COLO668 (cell line): ENCODE data around the gene IBA57.

ENCODE experiments used
- DNase-seq: peaks from one replicate; lab custom pipeline; 2025; ENCODE audit not compliant: unreplicated experiment; lab: John Stamatoyannopoulos, UW

The IBA57 gene

DNA sequence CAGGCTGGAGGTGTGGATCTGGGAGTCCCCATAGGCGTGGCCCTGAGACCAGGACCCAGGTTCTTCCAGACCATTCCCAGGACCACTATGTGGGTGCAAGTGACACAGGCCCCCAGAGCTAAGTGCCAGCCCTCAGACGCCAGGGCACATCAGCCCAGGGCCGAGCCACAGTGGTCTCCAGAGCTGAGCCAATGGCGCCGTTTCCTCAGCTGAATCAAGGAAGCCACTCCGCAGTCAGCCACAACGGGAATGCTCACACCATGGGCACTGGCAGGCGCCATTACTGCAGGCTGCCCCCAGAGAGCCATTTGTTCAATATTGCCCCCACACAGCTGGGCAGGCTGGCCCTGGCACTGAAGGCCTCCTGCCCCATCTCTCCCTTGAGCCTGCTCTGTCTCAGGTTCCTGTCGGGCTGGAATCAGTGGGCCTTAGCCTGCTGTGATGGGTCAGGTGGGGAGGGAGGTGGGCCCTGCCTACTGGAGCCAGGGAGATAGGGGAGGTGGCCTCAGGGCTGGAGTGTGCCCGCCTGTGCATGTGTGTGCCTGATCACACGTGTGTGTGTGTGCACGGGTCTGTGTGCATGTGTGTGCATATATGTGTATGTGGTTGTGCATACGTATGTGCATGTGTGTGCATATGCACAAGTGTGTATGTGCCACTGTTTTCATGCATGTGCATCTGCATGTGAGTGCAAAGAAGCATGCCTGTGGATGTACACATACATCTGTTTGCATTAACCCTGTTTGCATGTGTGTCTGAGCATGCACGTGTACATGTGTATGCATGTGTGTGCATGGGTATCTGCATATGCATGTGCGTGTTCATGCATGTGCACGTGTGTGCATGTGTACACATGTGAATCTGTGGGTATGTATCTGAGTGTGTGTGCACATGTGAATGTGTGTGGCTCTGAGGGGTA is 9.7 kb upstream of the IBA57 start:
- no peak for DNase-seq

DNA sequence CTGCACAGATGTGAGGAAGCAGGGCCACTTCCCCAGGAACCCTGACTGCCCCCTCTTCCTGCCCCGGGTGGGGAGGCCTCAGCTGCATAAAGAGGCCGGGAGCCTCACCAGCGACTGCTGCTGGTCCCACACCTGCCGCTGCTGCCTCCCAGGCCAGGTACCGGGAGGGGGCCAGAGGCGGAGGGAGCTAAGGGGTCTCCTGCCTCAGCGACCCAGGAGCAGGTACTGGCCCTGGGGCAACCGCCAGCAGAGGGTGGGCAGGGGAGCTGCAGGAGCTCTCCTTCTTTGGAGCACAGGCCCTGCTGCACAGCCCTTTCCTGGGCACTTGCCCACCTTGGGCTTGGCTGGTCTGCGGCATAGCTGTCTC is 9.1 kb upstream of the IBA57 start:
- no peak for DNase-seq

DNA sequence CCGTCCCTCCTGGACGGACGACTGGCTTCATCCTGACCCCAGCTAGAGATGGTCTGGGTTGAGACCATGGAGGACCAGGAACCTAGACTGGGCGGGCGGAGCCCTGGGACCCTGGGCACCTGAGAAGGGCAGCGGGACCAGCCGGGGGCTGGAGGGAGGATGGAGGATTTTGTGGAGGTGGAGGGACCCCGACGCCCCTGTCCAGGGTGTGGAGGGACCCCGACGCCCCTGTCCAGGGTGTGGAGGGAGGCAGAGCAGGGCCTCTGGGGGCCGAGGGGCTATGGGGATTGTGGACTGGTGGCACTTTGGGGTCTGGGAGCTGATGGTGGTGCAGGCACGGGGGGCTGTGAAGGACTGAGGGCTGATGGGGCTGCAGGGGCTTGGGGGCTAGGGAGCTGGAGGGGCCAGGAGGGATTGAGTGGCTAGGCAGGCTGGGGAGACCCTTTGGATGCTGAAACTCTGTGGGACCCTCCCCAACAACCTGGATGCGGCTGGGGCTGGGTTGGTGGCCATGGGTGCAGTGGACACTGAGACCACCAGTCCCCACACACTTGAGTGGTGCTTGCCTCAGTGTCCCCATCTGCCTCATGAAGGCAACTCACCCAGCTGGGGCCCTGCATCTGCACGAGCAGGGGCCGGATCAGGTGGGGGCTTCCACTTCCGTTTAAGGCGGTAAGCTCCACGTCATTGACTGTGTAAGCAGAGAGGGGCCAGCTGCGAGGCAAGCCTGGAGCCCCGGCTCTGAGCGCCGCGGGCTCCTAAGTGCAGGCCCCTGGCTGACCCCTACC is 8.5 kb upstream of the IBA57 start:
- no peak for DNase-seq

DNA sequence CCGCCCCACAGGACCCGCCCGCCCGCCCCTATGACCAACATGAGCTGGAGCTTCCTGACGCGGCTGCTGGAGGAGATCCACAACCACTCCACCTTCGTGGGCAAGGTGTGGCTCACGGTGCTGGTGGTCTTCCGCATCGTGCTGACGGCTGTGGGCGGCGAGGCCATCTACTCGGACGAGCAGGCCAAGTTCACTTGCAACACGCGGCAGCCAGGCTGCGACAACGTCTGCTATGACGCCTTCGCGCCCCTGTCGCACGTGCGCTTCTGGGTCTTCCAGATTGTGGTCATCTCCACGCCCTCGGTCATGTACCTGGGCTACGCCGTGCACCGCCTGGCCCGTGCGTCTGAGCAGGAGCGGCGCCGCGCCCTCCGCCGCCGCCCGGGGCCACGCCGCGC is 7.9 kb upstream of the IBA57 start:
- no peak for DNase-seq

DNA sequence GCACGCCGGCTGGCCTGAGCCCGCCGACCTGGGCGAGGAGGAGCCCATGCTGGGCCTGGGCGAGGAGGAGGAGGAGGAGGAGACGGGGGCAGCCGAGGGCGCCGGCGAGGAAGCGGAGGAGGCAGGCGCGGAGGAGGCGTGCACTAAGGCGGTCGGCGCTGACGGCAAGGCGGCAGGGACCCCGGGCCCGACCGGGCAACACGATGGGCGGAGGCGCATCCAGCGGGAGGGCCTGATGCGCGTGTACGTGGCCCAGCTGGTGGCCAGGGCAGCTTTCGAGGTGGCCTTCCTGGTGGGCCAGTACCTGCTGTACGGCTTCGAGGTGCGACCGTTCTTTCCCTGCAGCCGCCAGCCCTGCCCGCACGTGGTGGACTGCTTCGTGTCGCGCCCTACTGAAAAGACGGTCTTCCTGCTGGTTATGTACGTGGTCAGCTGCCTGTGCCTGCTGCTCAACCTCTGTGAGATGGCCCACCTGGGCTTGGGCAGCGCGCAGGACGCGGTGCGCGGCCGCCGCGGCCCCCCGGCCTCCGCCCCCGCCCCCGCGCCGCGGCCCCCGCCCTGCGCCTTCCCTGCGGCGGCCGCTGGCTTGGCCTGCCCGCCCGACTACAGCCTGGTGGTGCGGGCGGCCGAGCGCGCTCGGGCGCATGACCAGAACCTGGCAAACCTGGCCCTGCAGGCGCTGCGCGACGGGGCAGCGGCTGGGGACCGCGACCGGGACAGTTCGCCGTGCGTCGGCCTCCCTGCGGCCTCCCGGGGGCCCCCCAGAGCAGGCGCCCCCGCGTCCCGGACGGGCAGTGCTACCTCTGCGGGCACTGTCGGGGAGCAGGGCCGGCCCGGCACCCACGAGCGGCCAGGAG is 7.2 kb upstream of the IBA57 start:
- no peak for DNase-seq

DNA sequence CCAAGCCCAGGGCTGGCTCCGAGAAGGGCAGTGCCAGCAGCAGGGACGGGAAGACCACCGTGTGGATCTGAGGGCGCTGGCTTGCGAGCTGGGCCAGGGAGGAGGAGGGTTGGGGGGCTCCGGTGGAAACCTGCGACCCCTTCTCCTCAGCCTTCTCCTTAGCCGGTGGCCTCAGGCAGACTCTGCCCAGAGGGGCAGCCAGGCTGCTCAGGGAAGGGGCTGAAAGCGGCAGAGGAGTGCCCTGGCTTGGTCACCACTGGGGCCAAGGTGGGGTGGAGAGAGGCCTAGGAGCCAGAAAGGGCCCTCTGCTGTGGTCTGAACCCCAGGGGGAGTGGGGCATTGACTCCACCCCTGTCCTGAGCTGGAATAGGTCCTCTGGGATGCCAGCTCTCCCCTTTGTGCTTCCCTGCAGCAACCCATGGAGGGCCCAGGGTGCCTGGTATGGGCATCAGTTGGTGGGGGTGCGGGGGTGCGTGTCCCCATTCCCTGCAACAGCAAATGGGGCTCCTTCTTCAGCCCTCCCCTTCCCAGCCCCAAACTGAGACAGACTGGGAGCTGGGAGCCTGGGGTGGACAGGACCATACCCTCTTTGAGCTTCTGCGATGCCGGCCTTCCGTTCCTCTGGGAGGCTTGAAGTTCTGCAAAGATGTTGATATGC is 6.5 kb upstream of the IBA57 start:
- no peak for DNase-seq

DNA sequence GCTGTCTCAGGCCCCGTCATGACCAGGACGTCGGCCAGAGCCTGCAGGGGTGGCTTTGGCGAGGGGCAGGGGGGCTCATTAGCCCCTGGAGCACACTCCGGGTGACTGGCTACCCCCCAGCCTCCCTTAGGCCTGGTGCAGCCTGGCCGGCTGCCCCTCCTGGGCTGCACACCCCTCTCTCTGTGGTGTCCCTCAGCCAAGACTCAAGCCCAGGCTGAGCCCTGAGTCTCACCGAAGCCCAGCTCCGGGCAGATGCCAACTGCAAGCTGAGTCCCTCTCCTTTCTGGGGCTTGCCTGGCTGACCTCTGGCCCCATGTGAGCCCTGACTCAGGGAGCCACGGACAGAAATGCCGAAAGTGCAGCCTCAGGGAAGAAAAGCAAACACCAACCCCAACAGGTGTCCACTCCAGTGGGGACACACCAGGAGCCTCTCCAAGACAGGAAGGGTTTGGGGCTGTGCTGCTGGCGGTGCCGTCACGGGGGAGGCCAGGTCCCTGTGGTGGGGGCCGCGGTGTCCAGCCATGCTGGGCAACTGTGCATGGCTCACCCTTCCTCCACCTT is 5.3 kb upstream of the IBA57 start:
- DNase-seq: no peak

DNA sequence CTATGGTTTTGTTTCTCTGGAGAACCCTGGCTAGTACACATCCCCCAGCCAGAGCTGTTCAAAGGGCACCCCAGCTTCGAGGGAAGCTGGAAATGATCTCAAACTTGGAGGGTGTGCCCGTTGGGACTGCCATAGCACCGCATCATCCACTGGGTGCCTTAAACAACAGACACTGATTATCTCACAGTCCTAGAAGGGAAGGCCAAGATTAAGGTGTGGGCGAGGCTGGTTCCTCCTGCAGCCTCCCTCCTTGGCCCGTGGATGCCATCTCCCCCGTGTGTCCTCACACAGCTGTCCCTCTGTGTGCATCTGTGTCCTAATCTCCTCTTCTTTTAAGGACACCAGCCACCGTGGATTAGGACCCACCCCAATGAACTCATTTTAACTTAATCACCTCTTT is 4.2 kb upstream of the IBA57 start:
- no peak for DNase-seq

DNA sequence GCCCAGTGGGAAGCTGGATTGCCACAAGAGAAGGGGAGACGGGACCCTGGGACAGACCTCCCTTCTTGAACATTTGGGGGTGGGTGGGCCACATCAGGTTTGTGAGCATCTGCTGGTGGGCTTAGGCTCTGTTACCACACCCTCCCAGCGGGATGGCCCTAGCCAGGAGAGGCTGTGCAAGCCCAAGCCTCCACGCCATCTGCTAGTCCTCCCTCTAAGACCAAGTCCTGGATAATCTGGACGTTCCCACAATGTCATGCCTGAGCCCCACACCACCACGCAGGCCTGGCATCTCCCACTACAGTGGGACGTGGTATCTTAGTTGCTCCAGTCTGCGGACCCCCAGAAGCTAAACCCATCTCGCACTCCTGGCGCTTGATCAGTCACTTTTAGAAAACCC is 3.7 kb upstream of the IBA57 start:
- DNase-seq: no peak

DNA sequence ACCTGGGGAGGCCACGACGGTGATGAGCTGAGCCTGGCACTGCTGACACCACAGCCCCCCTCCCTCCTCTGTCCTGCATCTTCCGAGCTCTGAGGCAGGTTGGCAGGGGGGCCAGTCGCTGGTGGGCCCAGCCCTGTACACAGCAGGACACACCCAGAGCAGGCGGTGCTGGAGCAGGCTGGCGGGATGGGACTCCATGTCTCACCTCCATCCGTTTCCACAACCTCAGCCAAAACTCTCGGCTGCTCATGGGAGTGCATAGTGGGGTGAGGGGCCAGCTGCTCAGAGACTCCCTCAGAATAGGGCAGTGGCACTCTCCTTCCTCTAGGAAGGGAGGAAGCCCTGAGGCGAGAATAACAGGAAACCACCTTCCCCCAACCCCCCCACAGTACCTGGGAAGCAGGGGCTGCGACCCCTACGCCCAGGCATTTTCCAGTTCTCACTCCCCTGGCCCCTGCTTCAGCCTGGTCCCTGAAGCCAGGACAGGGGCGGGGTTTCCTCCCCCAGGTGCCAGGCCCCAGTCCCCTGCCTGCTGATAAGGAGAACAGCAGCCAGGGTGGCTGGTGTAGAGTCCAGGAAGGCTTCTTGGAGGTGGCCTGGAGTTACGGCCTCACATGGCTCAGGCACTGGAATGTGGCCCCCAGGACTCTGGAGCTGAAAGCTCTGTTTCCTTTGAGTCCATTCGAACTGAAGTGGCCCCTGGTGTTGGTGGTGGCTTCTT is 3.2 kb upstream of the IBA57 start:
- DNase-seq: no peak

DNA sequence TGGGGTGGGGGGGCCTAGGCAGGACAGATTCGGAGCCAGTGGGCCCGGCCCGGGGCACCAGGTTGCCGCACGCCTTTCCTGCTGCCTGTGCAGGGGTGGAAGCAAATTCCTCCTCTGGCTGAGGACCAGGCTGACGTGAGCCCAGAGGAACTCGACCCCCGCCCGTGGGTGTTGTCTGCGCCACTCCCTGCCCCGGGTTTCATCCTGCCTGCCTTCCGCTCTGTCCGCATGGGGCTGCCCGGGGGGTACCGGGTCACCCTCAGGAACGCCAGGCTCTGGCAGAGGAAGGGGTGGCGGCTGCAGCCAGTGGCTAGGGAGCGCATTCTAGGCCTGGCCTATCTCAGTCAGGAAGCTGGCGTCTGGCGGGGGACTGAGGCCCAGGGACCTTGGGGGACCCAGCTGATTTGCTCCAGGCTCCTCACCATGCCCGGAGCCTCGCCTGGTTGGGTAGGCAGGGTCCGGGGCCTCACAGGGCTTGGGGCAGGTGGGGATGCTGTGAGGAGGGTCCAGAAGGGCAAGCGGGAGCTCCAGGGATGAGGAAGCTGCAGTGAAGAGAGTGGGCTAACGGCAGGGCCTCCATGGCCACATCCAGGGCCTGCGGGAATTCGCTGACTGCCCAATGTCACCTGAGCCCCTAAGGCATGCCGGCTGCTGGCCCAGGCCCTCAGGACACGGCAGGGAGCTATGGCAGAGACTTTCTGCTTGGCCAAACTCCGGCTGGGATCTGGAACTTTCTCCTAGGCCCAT is 2.4 kb upstream of the IBA57 start:
- DNase-seq: no peak

DNA sequence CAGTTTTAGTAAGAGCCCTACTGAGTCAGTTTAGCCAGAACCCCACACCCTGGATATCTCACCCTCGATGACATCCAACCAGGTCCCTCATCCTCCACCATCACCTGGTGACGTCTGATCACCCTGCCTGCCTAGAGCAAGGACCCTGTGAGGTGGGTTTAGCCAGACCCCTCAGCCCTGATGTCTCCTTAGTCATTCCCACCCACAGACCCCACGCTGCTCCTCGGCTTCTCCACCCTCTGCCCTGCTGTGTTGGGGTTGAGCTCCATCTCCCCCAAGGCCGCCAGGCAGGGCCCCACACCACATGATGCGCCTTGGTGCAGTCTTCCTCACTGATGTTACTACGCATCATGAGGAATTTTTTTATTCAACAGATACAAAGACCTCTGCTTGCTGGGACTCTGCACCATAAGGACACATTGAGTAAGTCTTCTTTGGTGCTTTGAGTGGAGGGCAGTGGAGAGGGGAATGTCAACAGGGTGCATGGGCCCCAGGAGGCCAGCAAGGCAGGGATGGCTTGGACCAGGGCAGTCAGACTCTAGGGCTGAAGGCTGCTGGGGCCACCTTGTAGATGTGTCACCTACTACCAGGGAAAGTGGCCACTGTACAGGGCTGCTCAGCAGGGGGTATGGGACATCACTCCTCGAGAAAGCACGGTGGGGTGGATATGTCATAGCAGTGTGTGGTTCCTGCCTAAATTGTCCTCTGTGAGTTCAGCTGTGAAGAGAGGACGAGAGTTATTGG is 1.7 kb upstream of the IBA57 start:
- DNase-seq: no peak

DNA sequence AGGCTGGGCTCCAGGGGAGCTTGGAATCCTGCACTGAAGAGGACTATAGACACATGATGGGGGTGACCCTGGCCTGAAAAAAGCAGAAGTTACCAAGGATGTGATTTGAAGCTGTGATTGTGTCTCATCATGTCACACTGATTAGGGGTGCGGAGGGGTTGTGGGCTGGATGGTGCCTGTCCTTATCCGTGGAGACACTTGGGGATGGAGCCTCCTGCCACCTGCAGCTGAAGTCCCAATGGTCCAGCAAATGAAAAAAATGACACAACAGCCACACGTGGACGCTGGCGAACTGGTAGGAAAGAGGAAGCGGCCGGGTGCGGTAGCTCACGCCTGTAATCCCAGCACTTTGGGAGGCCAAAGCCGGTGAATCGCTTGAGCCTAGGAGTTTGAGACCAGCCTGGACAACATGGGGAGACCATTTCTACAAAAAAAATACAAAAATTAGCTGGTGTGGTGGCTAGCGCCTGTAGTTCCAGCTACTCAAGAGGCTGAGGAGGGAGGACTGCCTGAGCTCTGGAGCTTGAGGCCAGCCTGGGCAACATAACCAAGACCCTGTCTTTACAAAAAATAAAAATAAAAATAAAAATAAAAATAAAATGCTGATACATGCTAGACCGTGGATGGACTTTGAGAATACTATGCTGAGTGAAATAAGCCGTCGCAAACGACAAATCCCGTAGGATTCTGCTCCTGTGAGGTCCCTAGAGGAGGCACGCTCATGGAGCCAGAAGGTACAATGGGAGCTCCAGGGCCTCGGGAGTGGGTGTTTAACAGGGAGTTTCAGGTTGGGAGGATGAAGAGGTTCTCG is 838 bp upstream of the IBA57 start:
- no peak for DNase-seq

DNA sequence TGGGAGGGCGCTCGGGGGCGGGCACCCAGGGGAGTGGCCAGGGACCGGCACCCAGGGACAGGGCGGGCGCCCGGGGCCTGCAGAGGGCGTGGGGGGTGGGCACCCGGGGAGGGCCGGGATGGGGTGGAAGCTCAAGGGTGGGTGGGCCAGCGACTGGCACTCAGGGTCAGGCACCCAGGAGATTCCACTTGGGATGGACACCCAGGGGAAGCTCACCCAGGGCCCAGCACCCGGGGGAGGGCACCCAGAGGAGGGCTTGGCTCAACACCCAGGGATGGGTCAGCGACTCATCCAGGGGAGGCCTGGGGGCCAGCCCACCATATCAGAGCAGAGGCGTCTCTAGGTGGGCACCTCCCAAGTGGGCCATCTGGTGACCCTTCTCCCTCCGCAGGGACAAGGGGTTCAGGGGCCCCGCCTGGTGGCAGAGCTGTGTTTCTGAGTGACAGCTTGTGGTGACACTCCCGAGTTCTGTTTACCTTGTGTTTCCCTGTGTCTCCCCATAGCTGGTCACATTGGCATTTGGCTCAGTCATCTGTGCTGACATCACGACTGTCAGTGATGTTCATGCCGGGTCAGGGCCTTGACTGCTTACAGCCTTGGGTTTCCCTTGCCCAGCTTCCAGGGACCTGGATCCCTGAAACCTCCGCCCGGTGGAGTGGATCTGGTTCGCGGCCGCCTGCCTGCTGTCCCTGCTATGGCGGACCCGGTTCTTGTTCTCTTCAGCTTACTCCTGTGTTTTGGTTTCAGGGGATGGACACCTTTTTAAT is 749 bp downstream of the IBA57 start:
- DNase-seq: peak; percentile 76

DNA sequence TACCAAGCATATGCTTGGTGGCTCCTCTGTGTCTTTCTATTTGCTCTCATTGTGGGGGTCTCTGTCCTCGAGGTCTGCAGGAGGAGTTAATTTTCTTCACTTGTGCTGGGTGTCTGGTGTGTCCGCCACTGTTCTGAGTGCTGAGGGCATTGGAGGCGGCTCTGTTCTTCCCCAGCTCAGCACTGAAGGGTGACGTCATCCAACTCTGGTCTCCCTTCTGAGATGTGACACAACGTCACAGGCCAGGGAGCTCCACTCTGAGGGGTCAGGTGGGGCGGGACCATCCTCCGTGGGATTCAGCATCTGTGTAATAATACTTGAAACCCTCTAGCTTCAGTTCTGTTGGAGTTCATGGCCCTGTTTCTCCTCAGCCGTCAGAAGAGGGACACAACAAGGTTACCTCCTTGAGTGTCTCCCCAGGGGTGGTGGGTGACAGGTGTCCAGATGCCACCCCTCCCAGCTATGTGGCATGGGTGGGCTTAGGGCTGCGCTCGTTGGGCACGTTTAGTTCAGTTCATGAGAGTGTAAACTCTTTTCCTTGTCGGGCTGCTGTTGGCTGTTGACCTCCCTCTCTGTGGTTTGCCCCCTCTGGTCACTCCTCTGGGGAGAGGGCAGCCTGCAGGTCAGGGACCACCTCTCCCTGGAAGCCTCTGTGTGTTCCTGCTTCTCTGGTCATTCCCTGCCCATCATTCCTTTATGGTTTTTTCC is 3.1 kb downstream of the IBA57 start:
- no peak for DNase-seq

DNA sequence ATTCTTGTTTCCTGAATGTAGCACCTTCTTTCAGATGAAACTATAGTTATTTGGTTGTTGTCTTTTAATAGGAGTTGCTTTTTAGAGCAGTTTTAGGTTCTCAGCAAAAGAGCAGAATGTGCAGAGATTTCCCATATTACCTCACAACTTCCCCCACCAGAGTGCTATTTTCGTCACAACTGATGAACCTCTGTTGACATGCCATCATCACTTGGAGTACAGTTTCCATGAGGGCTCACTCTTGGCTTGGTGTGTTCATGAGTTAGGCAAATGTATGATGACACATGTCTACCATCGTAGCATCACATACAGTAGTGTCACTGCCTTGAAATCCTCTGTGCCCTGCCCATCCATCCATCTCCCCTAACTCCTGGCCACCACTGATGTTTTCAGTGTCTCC is 3.7 kb downstream of the IBA57 start:
- DNase-seq: no peak
